NK-92 (cell line): ENCODE measurements around the gene PIK3C2A.
"Not testable (repeated sequence)": the region's sequence is repeated elsewhere in the genome, so short reads cannot be mapped to it uniquely, and the experiment has no call there.

Source experiments
- DNase-seq: peaks from one replicate; lab custom pipeline; 2025; ENCODE audit not compliant: unreplicated experiment; lab: John Stamatoyannopoulos, UW

PIK3C2A gene, protein sequence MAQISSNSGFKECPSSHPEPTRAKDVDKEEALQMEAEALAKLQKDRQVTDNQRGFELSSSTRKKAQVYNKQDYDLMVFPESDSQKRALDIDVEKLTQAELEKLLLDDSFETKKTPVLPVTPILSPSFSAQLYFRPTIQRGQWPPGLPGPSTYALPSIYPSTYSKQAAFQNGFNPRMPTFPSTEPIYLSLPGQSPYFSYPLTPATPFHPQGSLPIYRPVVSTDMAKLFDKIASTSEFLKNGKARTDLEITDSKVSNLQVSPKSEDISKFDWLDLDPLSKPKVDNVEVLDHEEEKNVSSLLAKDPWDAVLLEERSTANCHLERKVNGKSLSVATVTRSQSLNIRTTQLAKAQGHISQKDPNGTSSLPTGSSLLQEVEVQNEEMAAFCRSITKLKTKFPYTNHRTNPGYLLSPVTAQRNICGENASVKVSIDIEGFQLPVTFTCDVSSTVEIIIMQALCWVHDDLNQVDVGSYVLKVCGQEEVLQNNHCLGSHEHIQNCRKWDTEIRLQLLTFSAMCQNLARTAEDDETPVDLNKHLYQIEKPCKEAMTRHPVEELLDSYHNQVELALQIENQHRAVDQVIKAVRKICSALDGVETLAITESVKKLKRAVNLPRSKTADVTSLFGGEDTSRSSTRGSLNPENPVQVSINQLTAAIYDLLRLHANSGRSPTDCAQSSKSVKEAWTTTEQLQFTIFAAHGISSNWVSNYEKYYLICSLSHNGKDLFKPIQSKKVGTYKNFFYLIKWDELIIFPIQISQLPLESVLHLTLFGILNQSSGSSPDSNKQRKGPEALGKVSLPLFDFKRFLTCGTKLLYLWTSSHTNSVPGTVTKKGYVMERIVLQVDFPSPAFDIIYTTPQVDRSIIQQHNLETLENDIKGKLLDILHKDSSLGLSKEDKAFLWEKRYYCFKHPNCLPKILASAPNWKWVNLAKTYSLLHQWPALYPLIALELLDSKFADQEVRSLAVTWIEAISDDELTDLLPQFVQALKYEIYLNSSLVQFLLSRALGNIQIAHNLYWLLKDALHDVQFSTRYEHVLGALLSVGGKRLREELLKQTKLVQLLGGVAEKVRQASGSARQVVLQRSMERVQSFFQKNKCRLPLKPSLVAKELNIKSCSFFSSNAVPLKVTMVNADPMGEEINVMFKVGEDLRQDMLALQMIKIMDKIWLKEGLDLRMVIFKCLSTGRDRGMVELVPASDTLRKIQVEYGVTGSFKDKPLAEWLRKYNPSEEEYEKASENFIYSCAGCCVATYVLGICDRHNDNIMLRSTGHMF (N-terminal part only)

DNA sequence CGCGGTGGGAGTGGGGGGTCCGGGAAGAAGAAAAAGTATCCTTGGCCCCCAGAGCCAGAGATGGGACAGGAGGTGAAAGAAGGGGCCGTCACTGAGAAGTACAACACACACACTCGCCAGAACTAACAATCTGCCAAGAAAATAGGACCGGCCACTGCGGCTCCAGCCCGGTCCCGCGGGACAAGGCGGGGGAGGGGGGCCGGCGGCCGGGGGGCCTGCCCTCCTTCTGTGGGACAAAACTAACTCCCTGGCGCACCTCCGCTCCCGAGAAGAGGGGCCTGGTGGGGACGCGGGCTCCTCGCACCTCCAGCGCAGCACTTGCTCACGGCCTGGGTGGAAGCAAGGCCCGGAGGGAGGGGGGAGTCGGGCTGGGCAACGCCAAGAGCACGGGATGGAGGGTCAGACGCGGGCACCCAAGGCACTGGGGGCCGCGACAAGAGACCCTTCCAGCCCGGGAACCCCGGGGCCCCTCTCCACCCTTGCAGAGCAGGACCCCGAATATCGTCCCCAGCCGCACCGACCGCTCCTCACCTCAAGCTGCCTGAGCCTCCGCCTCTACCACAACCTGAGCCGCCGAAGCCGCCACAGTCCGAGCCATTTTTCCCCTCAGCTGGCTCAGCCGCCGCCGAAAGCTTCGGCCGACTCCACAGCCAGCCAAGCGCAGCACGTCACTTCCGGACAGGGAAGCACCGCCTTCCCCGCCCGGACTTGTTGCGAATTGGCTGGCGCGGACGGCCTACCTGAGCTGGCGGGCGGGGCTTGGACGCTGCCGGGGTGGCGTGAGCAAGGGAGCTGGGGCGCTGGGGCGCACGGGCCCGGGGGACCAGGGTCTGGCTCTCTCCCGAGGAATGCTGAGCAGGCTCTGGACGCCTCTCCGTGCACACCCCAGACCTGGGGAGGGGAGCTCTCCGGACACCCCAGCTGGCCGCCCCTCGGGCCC, at the start of gene PIK3C2A:
PIK3C2A (minus strand) TSS at position 670 of the 940 bp plus-strand sequence. CDS start 38,245 bp downstream, outside the sequence.
- DNase-seq: peak; percentile 38

DNA sequence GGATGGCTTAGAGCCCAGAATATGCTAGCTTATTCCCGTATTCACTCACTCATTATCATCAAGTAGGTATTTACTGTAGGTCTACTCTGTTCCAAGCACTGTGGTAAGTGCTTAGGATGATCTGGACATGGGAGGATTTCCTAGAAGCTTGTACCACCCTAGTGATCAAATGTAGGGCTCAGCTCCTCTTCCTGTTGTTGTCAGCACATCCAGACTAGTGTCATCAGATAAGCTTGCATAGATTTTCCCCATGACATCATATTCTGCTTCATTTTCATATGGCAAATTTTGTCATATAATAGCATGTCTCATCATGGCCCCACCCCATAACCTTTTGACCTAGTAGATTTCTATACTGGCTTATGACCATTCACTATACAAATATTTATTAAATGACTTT, 49.4 kb upstream of the PIK3C2A start:
- no peak for DNase-seq

DNA sequence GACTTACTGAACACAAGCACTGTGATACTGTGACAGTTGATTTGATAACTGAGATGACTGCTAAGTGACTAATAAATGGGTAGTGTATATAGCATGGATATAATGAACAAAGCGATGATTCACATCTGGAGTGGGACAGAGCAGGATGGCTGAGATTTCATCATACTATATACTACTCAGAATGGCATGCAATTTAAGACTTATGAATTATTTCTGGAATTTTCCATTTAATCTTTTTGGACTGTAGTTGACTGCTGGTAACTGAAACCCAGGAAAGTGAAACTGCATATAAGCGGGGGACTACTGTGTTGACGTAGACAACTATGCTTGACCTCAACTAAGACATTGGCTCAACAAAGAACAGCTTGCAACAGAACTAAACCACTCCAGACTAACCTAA, 48.7 kb upstream of the PIK3C2A start:
- DNase-seq: no peak

DNA sequence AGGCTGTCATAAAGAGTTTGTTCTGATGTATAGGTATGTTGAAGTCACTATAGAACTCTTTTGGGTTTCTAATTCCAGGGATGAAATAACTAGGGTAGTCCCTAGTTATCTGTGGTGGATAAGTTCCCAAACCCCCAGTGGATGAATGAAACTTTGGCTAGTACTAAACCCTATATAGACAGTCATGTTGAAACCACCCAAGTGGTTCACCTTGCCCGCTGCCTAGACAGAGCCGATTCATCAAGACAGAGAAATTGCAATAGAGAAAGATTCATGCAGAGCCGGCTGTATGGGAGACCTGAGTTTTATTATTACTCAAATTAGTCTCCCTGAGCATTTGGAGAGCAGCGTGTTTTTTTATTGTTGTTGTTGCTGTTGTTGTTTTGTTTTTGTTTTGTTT, 44.9 kb upstream of the PIK3C2A start:
- no peak for DNase-seq

DNA sequence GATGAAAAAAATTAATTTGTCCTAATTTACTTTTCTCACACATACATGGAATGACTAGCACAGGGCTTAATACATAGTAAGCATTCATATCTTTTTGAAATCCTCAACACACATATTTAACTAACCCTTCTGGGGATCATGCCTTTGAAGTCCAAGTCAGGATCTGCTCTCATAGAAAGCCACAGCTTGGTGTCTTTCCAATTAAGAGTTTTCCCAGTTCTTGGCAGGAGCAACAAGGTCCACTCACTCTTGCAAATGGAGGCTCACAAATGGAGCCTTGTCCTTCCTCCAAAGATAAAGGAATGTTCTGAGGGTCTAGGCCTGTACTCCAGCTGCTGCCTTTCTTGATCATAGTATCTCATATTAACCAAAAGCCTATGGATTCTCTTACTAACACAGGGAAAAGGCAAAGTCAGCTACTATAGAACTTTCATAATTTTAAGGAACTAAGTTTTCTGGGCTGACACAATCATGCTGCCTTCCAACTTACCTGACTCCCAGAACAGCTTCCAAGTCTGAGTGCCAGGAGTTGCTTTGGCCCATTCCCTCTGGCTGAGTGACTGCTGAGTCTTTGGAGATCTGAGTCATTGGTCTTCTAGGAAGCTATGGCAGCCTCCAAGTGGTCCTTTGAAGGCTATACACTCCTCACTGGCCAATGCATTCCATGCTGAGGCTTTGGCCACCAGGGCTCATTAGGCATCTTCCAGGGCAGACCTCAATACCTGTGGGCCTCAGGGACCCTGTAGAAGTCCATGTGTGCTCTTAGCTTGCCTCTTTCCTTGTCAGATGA, 43.0 kb upstream of the PIK3C2A start:
- DNase-seq: no peak

DNA sequence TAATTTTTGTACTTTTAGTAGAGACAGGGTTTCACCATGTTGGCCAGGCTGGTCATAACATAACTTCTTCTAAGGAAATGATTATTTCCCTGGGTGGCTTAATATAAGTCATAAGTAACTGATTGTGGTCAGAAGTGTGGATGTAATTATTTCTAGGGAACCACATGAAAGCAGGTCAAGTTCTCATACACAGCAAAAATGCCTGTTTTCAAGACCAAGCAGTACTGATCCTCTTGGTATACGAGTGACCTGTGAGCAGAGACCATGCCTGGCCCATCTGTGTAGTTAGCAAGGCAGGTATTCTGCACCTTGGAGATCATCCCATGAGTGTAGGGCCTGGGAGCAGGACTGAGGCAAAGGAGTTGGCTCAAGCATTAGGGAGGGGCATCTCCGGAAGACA, 36.3 kb upstream of the PIK3C2A start:
- no peak for DNase-seq

DNA sequence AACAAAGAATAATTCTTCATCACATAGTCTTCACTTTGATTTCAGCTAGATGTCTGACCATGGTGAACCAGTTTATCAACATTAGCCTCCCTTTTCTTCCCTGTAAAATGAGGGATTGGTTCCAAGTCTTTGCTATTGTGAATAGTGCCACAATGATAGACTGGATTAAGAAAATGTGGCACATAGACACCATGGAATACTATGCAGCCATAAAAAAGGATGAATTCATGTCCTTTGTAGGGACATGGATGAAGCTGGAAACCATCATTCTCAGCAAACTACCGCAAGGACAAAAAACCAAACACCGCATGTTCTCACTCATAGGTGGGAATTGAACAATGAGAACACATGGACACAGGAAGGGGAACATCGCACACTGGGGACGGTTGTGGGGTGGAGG, 35.2 kb upstream of the PIK3C2A start:
- not testable (repeated sequence) for DNase-seq

DNA sequence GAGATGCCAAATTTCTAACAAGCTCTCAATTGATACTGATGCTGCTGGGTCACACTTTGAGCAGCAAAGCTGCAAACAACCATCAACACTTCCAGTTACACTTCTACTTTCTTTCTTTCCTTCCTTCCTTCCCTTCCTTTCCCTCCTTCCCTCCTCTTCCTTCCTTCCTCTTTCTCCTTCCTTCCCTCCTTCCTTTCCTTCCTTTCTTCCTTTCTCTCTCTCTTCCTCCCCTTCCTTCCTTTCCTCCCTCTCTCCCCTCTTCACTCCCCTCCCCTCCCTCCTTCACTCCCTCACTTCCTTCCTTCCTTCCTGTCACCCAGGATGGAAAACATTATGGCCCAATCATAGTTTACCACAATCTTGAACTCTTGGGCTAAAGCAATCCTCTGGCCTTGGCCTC, 33.0 kb upstream of the PIK3C2A start:
- no peak for DNase-seq

DNA sequence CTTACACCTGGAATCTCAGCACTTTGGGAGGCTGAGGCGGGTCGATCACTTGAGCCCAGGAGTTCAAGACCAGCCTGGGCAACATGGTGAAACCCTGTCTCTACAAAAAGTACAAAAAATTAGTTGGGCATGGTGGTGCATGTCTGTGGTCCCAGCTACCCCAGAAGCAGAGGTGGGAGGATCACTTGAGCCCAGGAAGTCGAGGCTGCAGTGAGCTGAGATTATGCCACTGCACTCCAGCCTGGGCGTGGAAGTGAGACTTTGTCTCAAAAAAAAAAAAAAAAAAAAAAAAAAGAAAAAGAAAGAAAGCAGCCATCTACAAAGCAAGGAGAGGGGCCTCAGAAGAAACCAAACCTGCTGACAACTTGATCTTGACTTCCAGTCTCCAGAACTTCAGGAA, 32.1 kb upstream of the PIK3C2A start:
- not testable (repeated sequence) for DNase-seq

DNA sequence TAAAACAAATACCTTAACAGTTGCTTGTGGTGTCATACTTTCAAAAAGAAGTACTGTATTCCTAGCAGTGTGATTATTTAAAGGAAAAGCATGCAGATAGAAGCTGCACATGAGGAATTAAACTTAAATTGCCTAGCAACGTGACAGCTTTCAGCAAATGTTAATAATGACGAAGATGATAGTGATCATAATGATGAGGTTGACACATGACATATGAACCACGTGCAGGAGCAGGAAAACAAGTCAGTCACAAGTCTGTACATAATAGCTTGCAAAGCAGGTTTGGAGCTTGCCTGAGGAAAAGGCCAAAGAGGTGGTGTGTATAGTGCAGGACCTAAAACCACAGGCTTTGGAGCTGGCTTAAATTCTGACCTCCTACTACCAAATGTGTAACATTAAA, 30.6 kb upstream of the PIK3C2A start:
- no peak for DNase-seq

DNA sequence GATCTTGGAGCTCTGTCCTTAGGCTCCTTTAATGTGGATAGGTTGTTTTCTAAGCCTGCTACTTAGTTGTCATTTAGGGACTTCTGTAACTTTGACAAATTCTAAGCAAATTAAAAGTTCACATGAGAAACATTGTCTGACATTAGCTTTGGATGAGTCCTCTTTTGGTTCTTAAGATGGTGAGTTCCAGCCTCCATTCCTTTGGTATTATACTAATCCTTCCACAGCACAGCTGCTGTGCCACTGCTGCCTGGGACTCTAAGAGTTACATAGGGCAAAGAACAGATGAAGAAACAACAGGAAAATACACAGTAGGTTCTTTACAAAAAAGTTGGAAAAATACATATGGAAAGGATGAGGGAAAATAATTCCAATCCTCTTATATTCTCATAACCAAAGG, 25.3 kb upstream of the PIK3C2A start:
- no peak for DNase-seq

DNA sequence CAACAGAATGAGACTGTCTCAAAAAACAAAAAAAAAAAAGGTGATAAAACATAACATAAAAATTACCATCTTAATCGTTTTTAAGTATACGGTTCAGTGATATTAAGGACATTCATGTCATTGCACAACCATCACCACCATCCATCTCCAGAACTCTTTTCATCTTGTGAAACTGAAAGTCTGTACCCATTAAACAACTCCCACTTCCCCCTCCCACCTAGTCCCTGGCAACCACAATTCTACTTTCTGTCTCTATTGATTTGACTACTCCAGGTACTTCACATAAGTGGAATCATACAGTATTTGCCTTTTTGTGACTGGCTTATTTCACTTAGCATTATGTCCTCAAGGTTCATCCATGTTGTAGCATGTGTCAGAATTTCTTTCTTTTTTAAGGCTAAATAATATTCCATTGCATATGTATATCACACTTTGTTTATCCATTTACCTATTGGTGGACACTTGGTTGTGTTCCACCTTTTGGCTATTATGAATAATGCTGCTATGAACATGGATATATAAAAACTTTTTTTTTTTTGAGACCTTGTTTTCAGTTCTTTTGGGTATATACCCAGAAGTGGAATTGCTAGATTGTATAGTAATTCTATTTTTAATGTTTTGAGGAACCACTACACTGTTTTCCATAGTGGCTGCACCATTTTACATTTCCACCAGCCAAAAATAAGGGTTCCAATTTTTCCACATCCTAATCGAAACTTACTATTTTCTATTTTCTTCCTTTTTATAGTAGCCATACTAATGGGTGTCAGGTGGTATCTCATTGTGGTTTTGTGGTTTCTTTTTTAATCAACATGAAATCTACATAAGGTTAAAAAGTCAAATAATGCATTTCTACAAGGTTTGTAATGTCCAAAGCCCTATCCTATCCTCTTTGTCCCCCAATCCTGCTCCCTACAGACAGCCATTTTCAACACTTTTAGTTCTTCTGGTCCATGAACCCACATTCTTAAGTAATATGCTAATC, 23.4 kb upstream of the PIK3C2A start:
- DNase-seq: no peak

DNA sequence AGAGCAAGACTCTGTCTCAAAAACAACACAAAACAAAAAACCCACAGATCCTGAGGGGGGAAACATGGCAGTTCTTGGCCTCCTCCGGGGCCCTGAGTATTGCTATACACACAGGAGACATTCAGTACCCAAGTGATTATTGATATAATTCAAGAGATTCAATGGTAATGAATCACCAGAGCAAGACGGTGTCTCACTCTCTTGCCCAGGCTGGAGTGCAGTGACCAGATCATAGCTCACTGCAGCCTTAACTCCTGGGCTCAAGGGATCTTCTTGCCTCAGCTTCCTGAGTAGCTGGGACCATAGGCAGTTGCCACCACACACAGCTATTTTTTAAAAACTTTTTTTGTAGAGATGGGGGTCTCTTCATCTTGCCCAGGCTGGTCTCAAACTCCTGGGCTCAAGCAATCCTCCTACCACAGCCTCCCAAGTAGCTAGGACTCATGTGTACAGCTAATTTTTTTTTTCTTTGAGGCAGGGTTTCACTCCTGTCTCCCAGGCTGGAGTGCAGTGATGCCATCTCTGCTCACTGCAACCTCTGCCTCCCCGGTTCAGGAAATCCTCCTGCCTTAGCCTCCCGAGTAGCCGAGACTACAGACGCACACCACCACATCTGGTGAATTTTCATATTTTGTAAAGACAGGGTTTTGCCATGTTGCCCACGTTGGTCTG, 21.8 kb upstream of the PIK3C2A start:
- no peak for DNase-seq

DNA sequence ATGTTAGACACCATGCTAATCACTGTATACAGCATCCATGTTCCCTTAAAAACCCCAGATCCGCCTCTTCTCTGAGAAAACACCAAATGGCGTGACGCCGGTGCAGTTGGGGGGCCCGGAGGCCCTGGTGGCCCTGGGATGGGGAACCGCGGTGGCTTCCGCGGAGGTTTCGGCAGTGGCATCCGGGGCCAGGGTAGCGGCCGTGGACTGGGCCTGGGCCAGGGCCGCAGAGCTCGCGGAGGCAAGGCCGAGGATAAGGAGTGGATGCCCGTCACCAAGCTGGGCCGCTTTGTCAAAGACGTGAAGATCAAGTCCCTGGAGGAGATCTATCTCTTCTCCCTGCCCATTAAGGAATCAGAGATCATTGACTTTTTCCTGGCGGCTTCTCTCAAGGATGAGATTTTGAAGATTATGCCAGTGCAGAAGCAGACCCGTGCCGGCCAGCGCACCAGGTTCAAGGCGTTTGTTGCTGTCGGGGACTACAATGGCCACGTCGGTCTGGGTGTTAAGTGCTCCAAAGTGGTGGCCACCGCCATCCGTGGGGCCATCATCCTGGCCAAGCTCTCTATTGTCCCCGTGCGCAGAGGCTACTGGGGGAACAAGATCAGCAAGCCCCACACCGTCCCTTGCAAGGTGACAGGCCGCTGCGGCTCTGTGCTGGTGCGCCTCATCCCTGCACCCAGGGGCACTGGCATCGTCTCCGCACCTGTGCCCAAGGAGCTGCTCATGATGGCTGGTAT, 20.6 kb upstream of the PIK3C2A start:
- not testable (repeated sequence) for DNase-seq

DNA sequence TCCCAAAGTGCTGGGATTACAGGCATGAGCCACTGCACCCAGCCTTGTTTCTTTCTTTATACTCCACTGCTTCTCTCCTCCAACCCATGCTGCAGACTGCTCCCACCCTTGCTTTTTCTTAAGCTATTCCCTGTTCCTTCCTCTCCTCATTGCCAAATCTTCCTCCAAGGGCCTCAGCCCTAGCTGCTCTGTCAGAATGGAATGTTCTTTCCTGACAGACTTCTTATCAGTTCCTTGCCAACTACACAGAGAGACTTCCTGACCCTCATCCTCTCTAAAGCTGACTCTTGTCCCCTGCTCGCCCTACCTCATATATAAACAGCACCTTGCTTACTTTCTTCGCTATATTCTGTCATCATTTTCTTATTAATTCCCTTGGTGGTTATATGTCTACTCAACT, 16.9 kb upstream of the PIK3C2A start:
- no peak for DNase-seq

DNA sequence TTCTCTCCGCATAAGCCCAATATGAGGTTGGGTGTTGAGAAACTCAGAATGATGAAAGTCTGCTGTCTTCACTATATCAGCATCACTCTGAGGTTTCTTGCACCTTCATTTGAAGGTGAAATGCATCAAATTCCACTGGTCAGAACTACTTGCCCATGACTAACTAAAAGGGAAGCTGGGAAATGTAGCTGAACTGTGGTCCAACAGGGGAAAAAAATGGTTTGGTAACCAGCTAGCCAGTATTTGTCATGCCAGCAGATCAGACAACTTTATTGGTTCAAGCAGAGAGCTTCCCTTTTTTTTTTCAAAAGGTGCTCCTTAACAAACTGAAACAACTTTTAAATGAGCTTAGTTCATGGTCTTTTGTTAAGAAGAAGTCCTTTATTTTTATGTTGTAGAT, 14.2 kb upstream of the PIK3C2A start:
- no peak for DNase-seq

DNA sequence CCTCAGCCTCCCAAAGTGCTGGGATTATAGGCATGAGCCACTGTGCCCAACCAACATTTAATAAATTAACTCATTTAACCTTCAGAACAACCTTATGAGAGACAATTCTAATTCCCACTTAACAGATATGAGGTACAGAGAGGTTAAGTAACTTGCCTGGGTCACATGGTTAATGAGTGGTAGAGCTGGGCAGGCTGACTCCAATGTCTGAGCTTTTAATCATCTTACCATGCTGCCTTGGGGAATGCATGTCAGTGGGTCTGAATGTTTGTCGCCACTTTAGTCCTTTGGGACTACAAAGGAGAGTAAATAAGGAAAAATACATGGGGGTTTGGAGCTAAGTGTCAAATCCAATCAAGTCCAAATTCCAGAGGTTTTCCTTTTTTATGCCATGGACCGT, 11.2 kb upstream of the PIK3C2A start:
- no peak for DNase-seq
